ENCODE measurements around the gene MT1F.
"Not testable (repeated sequence)": the region's sequence is repeated elsewhere in the genome, so short reads cannot be mapped to it uniquely, and the experiment has no call there.

MT1F gene

GRCh38 chr16:56673921-56674320 is 16.2 kb downstream of the MT1F start:
- no peak overlapping the region for H3K4me3 ChIP-seq (replicated peaks; ENCODE audit: low read depth, low read length)
- DNase-seq (ENCODE audit: extremely low read depth, low read depth), result no peak
- TF ChIP-seq, protein P1, sequence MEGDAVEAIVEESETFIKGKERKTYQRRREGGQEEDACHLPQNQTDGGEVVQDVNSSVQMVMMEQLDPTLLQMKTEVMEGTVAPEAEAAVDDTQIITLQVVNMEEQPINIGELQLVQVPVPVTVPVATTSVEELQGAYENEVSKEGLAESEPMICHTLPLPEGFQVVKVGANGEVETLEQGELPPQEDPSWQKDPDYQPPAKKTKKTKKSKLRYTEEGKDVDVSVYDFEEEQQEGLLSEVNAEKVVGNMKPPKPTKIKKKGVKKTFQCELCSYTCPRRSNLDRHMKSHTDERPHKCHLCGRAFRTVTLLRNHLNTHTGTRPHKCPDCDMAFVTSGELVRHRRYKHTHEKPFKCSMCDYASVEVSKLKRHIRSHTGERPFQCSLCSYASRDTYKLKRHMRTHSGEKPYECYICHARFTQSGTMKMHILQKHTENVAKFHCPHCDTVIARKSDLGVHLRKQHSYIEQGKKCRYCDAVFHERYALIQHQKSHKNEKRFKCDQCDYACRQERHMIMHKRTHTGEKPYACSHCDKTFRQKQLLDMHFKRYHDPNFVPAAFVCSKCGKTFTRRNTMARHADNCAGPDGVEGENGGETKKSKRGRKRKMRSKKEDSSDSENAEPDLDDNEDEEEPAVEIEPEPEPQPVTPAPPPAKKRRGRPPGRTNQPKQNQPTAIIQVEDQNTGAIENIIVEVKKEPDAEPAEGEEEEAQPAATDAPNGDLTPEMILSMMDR (IDR thresholded peaks at IDR 0.05; ENCODE audit: low read depth, low read length, missing control alignments), result peak; percentile 66

GRCh38 chr16:56674570-56674969 is 16.8 kb downstream of the MT1F start:
- H3K4me3 ChIP-seq (replicated peaks; ENCODE audit: low read depth, low read length); DNase-seq (ENCODE audit: extremely low read depth, low read depth): not testable (repeated sequence)

DNA sequence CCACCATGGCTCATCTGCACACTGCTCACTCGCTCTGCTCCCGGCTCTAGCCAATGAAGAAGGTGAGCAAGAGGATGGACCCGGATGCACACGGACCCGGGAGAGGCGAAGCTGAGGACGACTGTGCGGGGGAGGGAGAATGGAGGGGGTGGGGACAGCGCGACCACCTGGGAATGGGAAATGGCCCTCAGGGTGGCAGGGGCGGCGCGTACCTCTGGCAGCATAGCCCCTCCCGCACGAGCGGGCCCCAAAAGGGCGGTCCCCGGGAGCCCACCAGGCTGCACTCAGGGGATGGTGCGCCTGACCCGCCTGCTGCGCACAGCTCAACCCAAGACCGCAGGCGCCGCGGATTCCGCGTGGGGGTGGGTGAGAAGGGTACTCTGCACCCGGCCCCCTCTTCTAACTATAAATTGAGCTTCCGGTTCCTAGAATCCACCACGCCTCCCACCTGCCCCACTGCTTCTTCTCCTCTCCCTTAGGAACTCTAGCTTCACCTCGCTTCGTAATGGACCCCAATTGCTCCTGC is 18.0 kb downstream of the MT1F start:
- DNase-seq (ENCODE audit: extremely low read depth, low read depth), result no peak
- H3K4me3 ChIP-seq (replicated peaks; ENCODE audit: low read depth, low read length), result no peak overlapping the region
- TF ChIP-seq, protein P1 (IDR thresholded peaks at IDR 0.05; ENCODE audit: low read depth, low read length, missing control alignments), result no peak

GRCh38 chr16:56677474-56677873 is 19.7 kb downstream of the MT1F start:
- no peak for DNase-seq (ENCODE audit: extremely low read depth, low read depth)
- TF ChIP-seq, protein P1 (IDR thresholded peaks at IDR 0.05; ENCODE audit: low read depth, low read length, missing control alignments), result no peak
- H3K4me3 ChIP-seq (replicated peaks; ENCODE audit: low read depth, low read length), result no peak overlapping the region

DNA sequence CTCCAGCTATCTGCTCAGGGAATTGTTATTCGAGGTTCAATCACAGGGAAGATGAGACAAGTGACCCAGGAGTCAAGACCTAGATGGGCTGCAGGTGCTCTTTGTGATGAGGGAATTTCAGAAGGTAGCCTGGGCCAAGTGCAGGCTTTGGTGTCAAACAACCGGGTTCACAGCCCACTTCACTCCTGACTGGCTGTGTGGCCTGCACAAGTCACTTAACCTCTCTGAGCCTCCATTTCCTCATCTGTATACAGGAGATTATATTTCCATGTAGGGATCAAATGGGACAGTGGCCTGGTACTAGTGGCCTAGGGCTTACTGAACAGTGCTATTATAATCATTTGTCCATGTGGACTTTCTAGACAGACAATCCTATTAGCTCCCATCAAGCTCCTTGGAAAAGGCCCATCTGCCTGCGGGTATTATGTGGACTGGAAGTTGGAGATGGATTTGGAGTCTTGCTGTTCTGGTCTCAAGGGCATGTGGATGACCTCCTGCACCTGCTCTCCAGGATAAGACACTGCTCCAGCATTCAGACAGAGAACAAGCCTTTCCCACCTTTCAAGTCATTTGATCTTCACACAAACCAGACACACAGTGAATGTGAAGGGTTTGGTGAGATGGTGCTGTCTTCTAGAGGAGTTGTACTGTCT is 21.4 kb downstream of the MT1F start:
- no peak overlapping the region for H3K4me3 ChIP-seq (replicated peaks; ENCODE audit: low read depth, low read length)
- TF ChIP-seq, protein P1 (IDR thresholded peaks at IDR 0.05; ENCODE audit: low read depth, low read length, missing control alignments), result no peak
- DNase-seq (ENCODE audit: extremely low read depth, low read depth), result no peak

DNA sequence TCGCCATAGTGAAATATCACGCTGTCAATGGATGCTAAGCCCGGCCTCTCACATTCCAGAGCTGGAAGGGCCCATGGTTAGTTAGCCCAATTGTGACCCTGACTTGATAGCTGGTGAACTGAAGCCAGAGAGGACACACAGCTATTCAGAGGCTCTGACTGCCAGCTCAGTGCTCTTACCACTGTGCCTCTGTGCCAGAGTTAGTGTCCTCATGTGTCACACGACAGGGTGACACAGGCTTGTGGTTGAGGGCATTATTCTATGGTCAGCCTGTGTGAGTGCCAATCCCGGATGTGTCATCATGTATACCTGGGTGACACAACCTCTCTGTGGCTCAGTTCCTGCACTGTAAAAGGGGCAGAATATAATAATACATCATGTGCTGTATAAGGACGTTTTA is 22.1 kb downstream of the MT1F start:
- H3K4me3 ChIP-seq (replicated peaks; ENCODE audit: low read depth, low read length), result no peak overlapping the region
- DNase-seq (ENCODE audit: extremely low read depth, low read depth), result no peak
- TF ChIP-seq, protein P1 (IDR thresholded peaks at IDR 0.05; ENCODE audit: low read depth, low read length, missing control alignments), result no peak

DNA sequence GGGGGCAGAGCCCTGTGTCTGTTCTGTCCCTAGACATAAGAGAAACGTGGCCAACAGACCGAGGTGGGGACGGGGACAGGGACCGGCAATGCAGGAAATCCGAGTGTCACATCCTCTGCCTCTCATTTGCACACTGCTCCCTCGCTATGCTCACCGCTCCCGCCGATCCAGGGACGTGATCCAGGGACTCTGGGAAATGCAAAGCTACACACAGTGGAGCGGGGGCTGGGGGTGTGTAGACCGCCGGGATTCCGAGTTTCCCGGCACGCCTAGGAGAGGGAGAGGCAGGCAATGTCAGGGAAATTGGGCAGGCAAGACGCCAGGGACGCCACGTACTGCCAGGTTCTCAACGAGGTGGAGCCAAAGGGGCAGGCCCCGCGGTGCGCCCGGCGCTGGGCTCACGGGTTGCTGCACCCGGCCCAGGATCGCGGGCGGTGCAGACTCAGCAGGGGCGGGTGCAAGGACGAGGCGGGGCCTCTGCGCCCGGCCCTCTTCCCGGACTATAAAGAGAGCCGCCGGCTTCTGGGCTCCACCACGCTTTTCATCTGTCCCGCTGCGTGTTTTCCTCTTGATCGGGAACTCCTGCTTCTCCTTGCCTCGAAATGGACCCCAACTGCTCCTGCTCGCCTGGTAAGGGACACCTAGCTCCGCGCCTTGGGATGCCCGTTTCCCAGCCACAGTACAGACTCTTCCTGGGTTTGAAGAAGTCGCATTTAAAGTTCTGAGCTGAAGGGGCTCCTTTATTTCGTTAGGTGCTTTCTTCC is 24.4 kb downstream of the MT1F start, which contains the start of gene MT1X:
Gene MT1X (plus strand): TSS at position 532 of the 764 bp plus-strand sequence. CDS start 71 bp downstream, at position 603.
- peak; percentile 55 for DNase-seq (ENCODE audit: extremely low read depth, low read depth)
- peak within 1 kb of the TSS; percentile 72 for H3K4me3 ChIP-seq (replicated peaks; ENCODE audit: low read depth, low read length)
- TF ChIP-seq, protein P1 (IDR thresholded peaks at IDR 0.05; ENCODE audit: low read depth, low read length, missing control alignments), result no peak
